GM12801 (cell line): ENCODE results near the gene IGLL5.

Source experiments
- CTCF ChIP-seq: IDR thresholded peaks from one replicate; pipeline ENCODE4 v1.5.1; 2011; ENCODE audit warnings: control low read depth; ENCODE audit not compliant: insufficient read length; ENCODE audit errors: extremely low read depth

Gene IGLL5

GRCh38 chr22:22878211-22878570, 9.4 kb upstream of the IGLL5 start:
- no peak for TF ChIP-seq CTCF

- TF ChIP-seq CTCF, result no peak
Measured at GRCh38 chr22:22878801-22879674, 8.6 kb upstream of the IGLL5 start.

GRCh38 chr22:22879675-22880155, 7.9 kb upstream of the IGLL5 start:
- TF ChIP-seq CTCF, result no peak

GRCh38 chr22:22880645-22881044, 7.0 kb upstream of the IGLL5 start:
- TF ChIP-seq CTCF, result no peak

- TF ChIP-seq CTCF, result no peak
Measured at GRCh38 chr22:22881116-22882000, 6.3 kb upstream of the IGLL5 start.

- TF ChIP-seq CTCF, result no peak
Measured at GRCh38 chr22:22882033-22882717, 5.4 kb upstream of the IGLL5 start.
